SK-N-SH treated with all-trans-retinoic acid at 6 μM for 48 hours (cell line): ENCODE results near the gene CFDP1.

Source experiments
- OSR1 ChIP-seq: fragments of 250-450 bp; sonication (Bioruptor Pico); IDR thresholded peaks from 2 replicates; pipeline ENCODE4 v1.8.0; 2022; ENCODE audit warnings: moderate library complexity, mild to moderate bottlenecking, inconsistent platforms
- PPARA ChIP-seq: fragments of 250-450 bp; sonication (Bioruptor Pico); IDR thresholded peaks from 2 replicates; pipeline ENCODE4 v1.5.0; 2020; ENCODE audit warnings: mild to moderate bottlenecking, borderline replicate concordance
- ZFP3 ChIP-seq: fragments of 250-450 bp; sonication (Bioruptor Pico); IDR thresholded peaks from 2 replicates; pipeline ENCODE4 v1.5.0; 2020; ENCODE audit warnings: mild to moderate bottlenecking, moderate library complexity
- ZFP30 ChIP-seq: fragments of 450-650 bp; formaldehyde crosslinking; IDR thresholded peaks from 2 replicates; pipeline ENCODE4 v1.5.0; 2022; ENCODE audit warnings: mild to moderate bottlenecking, moderate library complexity
- ZNF70 ChIP-seq: fragments of 450-650 bp; formaldehyde crosslinking; IDR thresholded peaks from 2 replicates; pipeline ENCODE4 v1.5.0; 2020; ENCODE audit warnings: mild to moderate bottlenecking, moderate library complexity

DNA sequence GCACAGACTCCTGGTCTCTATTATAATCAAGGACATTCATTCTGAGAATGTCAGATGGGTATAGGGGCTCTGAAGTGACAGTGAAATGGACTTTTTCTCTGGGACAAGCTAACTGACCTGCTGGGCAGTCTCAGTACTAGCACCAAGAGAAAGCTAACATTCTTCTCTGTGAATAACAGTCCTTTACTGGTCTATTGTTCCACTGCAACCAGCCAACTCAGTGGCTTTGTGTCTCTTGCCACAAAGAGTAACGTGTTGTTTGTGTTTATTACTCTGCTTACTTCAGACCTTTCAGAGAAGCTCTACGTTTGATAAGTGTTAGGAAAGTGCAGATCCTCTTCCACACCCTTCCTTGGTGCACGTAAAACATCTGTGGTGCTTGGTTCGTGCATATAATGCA, 120.4 kb downstream of the CFDP1 start:
- TF ChIP-seq ZFP30 (CRISPR knock-in tag) (no peak), OSR1 (CRISPR knock-in tag) (no peak), ZFP3 (no peak), PPARA (CRISPR knock-in tag) (no peak), ZNF70 (CRISPR knock-in tag) (no peak)
